Endodermal cell (in vitro differentiated cells): ENCODE results near the gene MS4A1. TPM values are rescaled to one million over a fixed set of nuclear protein-coding genes. Genes with fewer than 3 reads are reported as not detected.

ENCODE experiments used
- DNase-seq: peaks from one replicate; pipeline ENCODE4 v3.0.0-alpha.2; 2017
- H3K27ac ChIP-seq: 2 replicates; pipeline ENCODE4 v1.5.1; 2013; ENCODE audit warnings: mild to moderate bottlenecking, low read depth, low read length, moderate library complexity
- H3K27me3 ChIP-seq: 2 replicates; pipeline ENCODE4 v1.6.1; 2013; ENCODE audit warnings: mild to moderate bottlenecking, low read length, moderate library complexity; ENCODE audit not compliant: insufficient read depth, control insufficient read depth, poor library complexity, severe bottlenecking
- H3K36me3 ChIP-seq: 2 replicates; pipeline ENCODE4 v1.7.0; 2013; ENCODE audit warnings: mild to moderate bottlenecking, low read length, moderate library complexity; ENCODE audit not compliant: control insufficient read depth, insufficient read depth
- H3K4me1 ChIP-seq: one replicate; pipeline ENCODE4 v1.7.0; 2013; ENCODE audit warnings: low read length; ENCODE audit not compliant: control insufficient read depth, insufficient read depth
- H3K4me3 ChIP-seq: 2 replicates; pipeline ENCODE4 v1.5.1; 2013; ENCODE audit warnings: mild to moderate bottlenecking, low read length, moderate library complexity
- H3K9ac ChIP-seq: 2 replicates; pipeline ENCODE4 v1.6.1; 2013; ENCODE audit warnings: mild to moderate bottlenecking, low read length, moderate library complexity; ENCODE audit not compliant: poor library complexity, severe bottlenecking; ENCODE audit errors: extremely low read depth
- H3K9me3 ChIP-seq: 2 replicates; pipeline ENCODE4 v1.6.1; 2013; ENCODE audit warnings: mild to moderate bottlenecking, low read length, moderate library complexity; ENCODE audit not compliant: control insufficient read depth
- H3K27ac Mint-ChIP-seq: 2 replicates; pipeline ENCODE4 v1.8.0; 2020; ENCODE audit warnings: mixed read lengths
- H3K27me3 Mint-ChIP-seq: 2 replicates; pipeline ENCODE4 v1.8.0; 2021; ENCODE audit warnings: mild to moderate bottlenecking, mixed read lengths; ENCODE audit not compliant: insufficient read depth
- H3K36me3 Mint-ChIP-seq: 2 replicates; pipeline ENCODE4 v1.8.0; 2020; ENCODE audit warnings: low read depth, mixed read lengths
- H3K4me1 Mint-ChIP-seq: 2 replicates; pipeline ENCODE4 v1.8.0; 2020; ENCODE audit warnings: mixed read lengths
- H3K4me3 Mint-ChIP-seq: 2 replicates; pipeline ENCODE4 v1.8.0; 2020; ENCODE audit warnings: mild to moderate bottlenecking, moderate library complexity, mixed read lengths
- H3K9me3 Mint-ChIP-seq: 2 replicates; pipeline ENCODE4 v1.8.0; 2020; ENCODE audit warnings: mild to moderate bottlenecking, mixed read lengths
- WGBS, 2 experiments: methylation state at CpG; one replicate each; pipeline versions ENCODE4 v1.1.5 to v1.1.7; 2013; ENCODE audit warnings: missing lambda C conversion rate in 2 of 2, mixed read lengths in 1 of 2; ENCODE audit not compliant: insufficient coverage in 1 of 2, insufficient read length in 1 of 2; 5-methylcytosine and 5-hydroxymethylcytosine counted together
- total RNA-seq, 2 donors: library from RNA; stranded (reverse); fragmentation: NEBNext Ultra II Directional in 1 of 2; extraction: Animal tissue kit (Norgen Biotek cat#: 25700) in 1 of 2; gene quantifications; 2 replicates in 1 of 2; 3 replicates in 1 of 2; pipeline ENCODE4 v1.2.1, GENCODE V29; 2021
- TF ChIP-seq, protein P1 (sequence below): fragments of 200-600 bp; sonication (generic); conservative IDR thresholded peaks from 2 replicates; pipeline ENCODE4 v1.5.0; 2021; ENCODE audit warnings: antibody characterized with exemption, mild to moderate bottlenecking

MS4A1 gene
- total RNA-seq, 2 donors from 2014 or later: not detected

DNA sequence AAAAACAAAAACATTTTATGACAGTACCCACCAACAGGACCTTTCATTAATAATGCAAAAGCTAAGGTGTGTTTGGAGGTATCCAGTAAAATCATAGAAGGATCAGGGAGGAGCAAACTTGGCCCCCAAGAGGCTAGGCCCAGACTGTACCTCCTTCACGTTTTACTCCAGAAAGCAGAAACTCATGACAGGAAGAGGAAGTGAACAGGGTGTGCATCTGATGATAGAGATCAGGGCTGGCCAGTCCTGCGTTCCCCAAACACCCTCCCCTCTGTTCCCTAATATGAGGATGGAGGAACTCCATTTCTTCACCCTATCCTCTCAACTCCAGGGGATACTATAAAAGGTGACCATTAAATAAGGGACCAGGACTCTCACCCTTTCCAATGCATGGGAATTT lies 26.7 kb downstream of the MS4A1 start:
- H3K9me3 ChIP-seq: no peaks in the 10 kb centered on the region
- H3K36me3 ChIP-seq: no peaks in the 10 kb centered on the region
- H3K27me3 Mint-ChIP-seq: no peaks in the 10 kb centered on the region
- no peaks in the 10 kb centered on the region for H3K9me3 Mint-ChIP-seq
- H3K27me3 ChIP-seq: no peaks in the 10 kb centered on the region
- H3K9ac ChIP-seq: no peak overlapping the region
- no peak for DNase-seq
- H3K4me3 Mint-ChIP-seq: no peak overlapping the region
- H3K27ac Mint-ChIP-seq: no peak overlapping the region
- no peaks in the 10 kb centered on the region for H3K4me1 ChIP-seq
- H3K27ac ChIP-seq: no peak overlapping the region
- no peaks in the 10 kb centered on the region for H3K4me1 Mint-ChIP-seq
- TF ChIP-seq, protein P1, sequence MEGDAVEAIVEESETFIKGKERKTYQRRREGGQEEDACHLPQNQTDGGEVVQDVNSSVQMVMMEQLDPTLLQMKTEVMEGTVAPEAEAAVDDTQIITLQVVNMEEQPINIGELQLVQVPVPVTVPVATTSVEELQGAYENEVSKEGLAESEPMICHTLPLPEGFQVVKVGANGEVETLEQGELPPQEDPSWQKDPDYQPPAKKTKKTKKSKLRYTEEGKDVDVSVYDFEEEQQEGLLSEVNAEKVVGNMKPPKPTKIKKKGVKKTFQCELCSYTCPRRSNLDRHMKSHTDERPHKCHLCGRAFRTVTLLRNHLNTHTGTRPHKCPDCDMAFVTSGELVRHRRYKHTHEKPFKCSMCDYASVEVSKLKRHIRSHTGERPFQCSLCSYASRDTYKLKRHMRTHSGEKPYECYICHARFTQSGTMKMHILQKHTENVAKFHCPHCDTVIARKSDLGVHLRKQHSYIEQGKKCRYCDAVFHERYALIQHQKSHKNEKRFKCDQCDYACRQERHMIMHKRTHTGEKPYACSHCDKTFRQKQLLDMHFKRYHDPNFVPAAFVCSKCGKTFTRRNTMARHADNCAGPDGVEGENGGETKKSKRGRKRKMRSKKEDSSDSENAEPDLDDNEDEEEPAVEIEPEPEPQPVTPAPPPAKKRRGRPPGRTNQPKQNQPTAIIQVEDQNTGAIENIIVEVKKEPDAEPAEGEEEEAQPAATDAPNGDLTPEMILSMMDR: no peak
- H3K4me3 ChIP-seq: no peak overlapping the region
- no peaks in the 10 kb centered on the region for H3K36me3 Mint-ChIP-seq
- 93% methylated on average over 2 of the region's 2 CpGs; no CpG with 5 or more reads in 1 of the 2 experiments for WGBS, 2 experiments

DNA sequence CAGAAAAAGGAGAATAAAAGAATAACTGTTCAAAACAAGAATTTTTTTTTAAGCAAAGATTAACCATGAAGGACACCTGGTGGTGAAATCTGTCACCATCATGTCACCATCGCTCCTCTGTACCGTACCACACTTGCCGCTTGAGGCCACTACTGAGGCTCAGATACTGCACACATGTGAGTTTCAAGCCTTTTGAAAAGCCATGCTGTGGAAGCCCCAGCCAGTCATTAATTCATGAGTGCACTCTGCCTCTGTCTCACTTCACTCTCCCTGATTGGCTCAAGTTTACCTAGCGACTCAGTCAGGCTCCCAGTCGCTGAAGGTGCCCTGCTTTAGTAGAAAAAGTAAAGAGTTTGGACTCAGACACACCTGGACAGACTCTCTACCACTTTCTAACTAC lies 30.3 kb downstream of the MS4A1 start:
- no peaks in the 10 kb centered on the region for H3K9me3 ChIP-seq
- WGBS, 2 experiments: 55 to 75% methylated on average over 4 to 5 of the region's 5 CpGs
- no peaks in the 10 kb centered on the region for H3K27me3 Mint-ChIP-seq
- TF ChIP-seq, protein P1: peak; percentile 89
- no peaks in the 10 kb centered on the region for H3K27me3 ChIP-seq
- no peaks in the 10 kb centered on the region for H3K4me1 ChIP-seq
- H3K27ac Mint-ChIP-seq: no peak overlapping the region
- H3K4me3 Mint-ChIP-seq: no peak overlapping the region
- DNase-seq: peak; percentile 80
- no peak overlapping the region for H3K4me3 ChIP-seq
- H3K27ac ChIP-seq: no peak overlapping the region
- H3K4me1 Mint-ChIP-seq: no peaks in the 10 kb centered on the region
- H3K36me3 Mint-ChIP-seq: no peaks in the 10 kb centered on the region
- H3K36me3 ChIP-seq: no peaks in the 10 kb centered on the region
- peaks cover 7% of the 10 kb centered on the region for H3K9me3 Mint-ChIP-seq
- H3K9ac ChIP-seq: no peak overlapping the region

DNA sequence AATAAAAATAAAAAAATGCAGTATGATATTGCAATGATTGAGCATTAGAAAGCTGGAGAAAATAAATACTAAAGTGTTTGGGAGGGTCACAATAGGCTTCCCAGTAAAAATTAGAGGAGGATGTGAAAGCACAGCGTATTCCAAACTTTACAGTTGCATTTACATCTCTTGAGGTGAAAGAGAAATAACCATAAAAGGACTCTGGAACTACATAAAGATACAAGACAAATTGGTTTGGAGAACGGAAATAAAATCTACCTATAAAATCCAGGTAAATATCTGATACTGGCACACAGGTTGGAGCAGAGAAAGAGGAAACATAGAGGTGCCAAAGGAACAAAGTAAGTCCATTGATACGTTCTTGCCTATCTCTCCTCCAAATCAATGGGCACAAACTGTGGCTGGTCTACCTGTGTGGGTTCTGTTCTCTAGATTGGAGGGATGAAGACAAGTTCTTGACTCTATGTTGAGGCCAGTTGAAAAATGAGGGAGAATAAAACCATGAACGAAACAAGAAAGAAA lies 36.9 kb downstream of the MS4A1 start, which contains the start of gene MS4A12:
MS4A12 (plus strand) TSS at position 291 of the 522 bp plus-strand sequence. CDS start 4,541 bp downstream, outside the sequence.
- H3K36me3 Mint-ChIP-seq: no peaks in the 10 kb centered on the region
- H3K4me1 Mint-ChIP-seq: no peaks in the 10 kb centered on the region
- no peaks in the 10 kb centered on the region for H3K27me3 Mint-ChIP-seq
- TF ChIP-seq, protein P1: no peak
- no peak within 1 kb of the TSS for H3K4me3 Mint-ChIP-seq
- H3K9me3 Mint-ChIP-seq: peaks cover 12% of the 10 kb centered on the region
- Histone ChIP-seq H3K27ac (no peak within 1 kb of the TSS), H3K27me3 (no peaks in the 10 kb centered on the region), H3K36me3 (no peaks in the 10 kb centered on the region), H3K4me3 (no peak within 1 kb of the TSS), H3K4me1 (no peaks in the 10 kb centered on the region), H3K9ac (no peak within 1 kb of the TSS), H3K9me3 (no peaks in the 10 kb centered on the region)
- 94 to 100% methylated on average over 1 to 4 of the region's 4 CpGs for WGBS, 2 experiments
- no peak within 1 kb of the TSS for H3K27ac Mint-ChIP-seq
- DNase-seq: no peak
